ENCODE measurements around the gene IDH3B.

Gene IDH3B

GRCh38 chr20:2652724-2653555, 11.1 kb downstream of the IDH3B start:
- peak overlapping the region; percentile 92 for H3K4me3 ChIP-seq (ENCODE audit: low read length)
- no peak for TF ChIP-seq CTCF (IDR thresholded peaks at IDR 0.05; ENCODE audit: insufficient read depth, low read depth, low read length, missing control alignments)
- no peak for DNase-seq (ENCODE audit: low read depth)

GRCh38 chr20:2651772-2652723, 12.0 kb downstream of the IDH3B start, which contains the start of gene NOP56:
Gene NOP56 (plus strand): TSS chr20:2652632. CDS start chr20:2652661, 29 bp downstream.
- H3K4me3 ChIP-seq (ENCODE audit: low read length) = peak within 1 kb of the TSS; percentile 92
- DNase-seq (ENCODE audit: low read depth) = peak; percentile 93
- TF ChIP-seq CTCF (IDR thresholded peaks at IDR 0.05; ENCODE audit: insufficient read depth, low read depth, low read length, missing control alignments) = no peak

GRCh38 chr20:2643708-2644107, 20.3 kb downstream of the IDH3B start:
- TF ChIP-seq CTCF (IDR thresholded peaks at IDR 0.05; ENCODE audit: insufficient read depth, low read depth, low read length, missing control alignments) = no peak
- no peak overlapping the region for H3K4me3 ChIP-seq (ENCODE audit: low read length)
- DNase-seq (ENCODE audit: low read depth) = no peak

GRCh38 chr20:2640899-2641298, 23.1 kb downstream of the IDH3B start:
- no peak overlapping the region for H3K4me3 ChIP-seq (ENCODE audit: low read length)
- TF ChIP-seq CTCF (IDR thresholded peaks at IDR 0.05; ENCODE audit: insufficient read depth, low read depth, low read length, missing control alignments) = no peak
- DNase-seq (ENCODE audit: low read depth) = no peak

- TF ChIP-seq CTCF (IDR thresholded peaks at IDR 0.05; ENCODE audit: insufficient read depth, low read depth, low read length, missing control alignments) = no peak
- DNase-seq (ENCODE audit: low read depth) = no peak
- H3K4me3 ChIP-seq (ENCODE audit: low read length) = no peak overlapping the region
Measured at GRCh38 chr20:2640260-2640659, 23.8 kb downstream of the IDH3B start.

GRCh38 chr20:2637246-2637645, 26.8 kb downstream of the IDH3B start:
- no peak overlapping the region for H3K4me3 ChIP-seq (ENCODE audit: low read length)
- no peak for DNase-seq (ENCODE audit: low read depth)
- TF ChIP-seq CTCF (IDR thresholded peaks at IDR 0.05; ENCODE audit: insufficient read depth, low read depth, low read length, missing control alignments) = no peak

Measured in epithelial cell of esophagus (primary cell).